Measurements from ENCODE around the gene RCE1.
A peak's percentile ranks its signal among the peaks of the same experiment; 100 is the strongest.
"Not testable (repeated sequence)": the region's sequence is repeated elsewhere in the genome, so short reads cannot be mapped to it uniquely, and the experiment has no call there.

RCE1 gene

DNA sequence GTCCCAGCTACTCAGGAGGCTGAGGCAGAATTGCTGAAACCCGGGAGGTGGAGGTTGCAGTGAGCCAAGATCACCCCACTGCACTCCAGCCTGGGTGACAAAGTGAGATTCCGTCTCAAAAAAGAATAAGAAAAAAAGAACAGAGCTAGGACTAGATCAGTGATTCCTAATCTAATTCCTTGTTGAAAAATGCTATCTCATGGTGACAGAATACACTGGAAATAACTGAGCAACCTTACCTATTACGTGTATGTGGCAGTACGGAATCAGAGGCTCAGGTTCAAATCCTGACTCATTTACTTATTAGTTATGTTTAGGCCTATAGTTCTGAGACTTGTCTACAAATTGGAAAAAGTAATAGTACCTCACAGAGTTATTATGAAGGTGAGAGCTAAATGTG, 19.5 kb upstream of the RCE1 start:
- H3K36me3 ChIP-seq (ENCODE audit: control insufficient read depth, low read depth, low read length) = peaks cover 5% of the 10 kb centered on the region
- H3K4me3 ChIP-seq (ENCODE audit: low read length) = no peak overlapping the region
- H3K27ac ChIP-seq (ENCODE audit: low read length) = no peak overlapping the region
- no peaks in the 10 kb centered on the region for H3K27me3 ChIP-seq (ENCODE audit: control insufficient read depth, insufficient read depth, low read length)
- no peaks in the 10 kb centered on the region for H3K9me3 ChIP-seq (ENCODE audit: control insufficient read depth, low read depth, low read length)
- H3K9ac ChIP-seq (ENCODE audit: low read length) = no peak overlapping the region
- H3K4me1 ChIP-seq (ENCODE audit: control insufficient read depth, low read depth, low read length) = peaks cover 4% of the 10 kb centered on the region

- H3K27ac ChIP-seq (ENCODE audit: low read length); H3K36me3 ChIP-seq (ENCODE audit: control insufficient read depth, low read depth, low read length); H3K4me3 ChIP-seq (ENCODE audit: low read length); H3K4me1 ChIP-seq (ENCODE audit: control insufficient read depth, low read depth, low read length); H3K9me3 ChIP-seq (ENCODE audit: control insufficient read depth, low read depth, low read length); H3K27me3 ChIP-seq (ENCODE audit: control insufficient read depth, insufficient read depth, low read length); H3K9ac ChIP-seq (ENCODE audit: low read length): not testable (repeated sequence)
These were observed 18.7 kb upstream of the RCE1 start for GRCh38 chr11:66824573-66824972.

DNA sequence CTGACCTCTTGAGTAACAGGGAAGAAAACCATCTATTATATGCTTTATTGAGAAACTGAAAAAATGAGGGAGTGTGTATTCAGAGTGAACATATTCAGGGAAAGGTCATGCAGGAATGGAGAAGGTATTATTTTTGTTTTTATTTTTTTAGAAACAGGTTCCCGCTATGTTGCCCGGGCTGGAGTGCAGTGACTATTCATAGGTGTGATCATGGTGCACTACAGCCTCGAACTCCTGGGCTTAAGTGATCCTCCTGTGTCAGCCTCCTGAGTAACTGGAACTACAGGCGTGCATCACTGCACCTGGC, 8.7 kb upstream of the RCE1 start:
- Histone ChIP-seq H3K9me3 (ENCODE audit: control insufficient read depth, low read depth, low read length) (no peaks in the 10 kb centered on the region), H3K27ac (ENCODE audit: low read length) (no peak overlapping the region), H3K4me3 (ENCODE audit: low read length) (no peak overlapping the region), H3K4me1 (ENCODE audit: control insufficient read depth, low read depth, low read length) (no peaks in the 10 kb centered on the region), H3K36me3 (ENCODE audit: control insufficient read depth, low read depth, low read length) (peaks cover 8% of the 10 kb centered on the region), H3K27me3 (ENCODE audit: control insufficient read depth, insufficient read depth, low read length) (no peaks in the 10 kb centered on the region), H3K9ac (ENCODE audit: low read length) (no peak overlapping the region)

DNA sequence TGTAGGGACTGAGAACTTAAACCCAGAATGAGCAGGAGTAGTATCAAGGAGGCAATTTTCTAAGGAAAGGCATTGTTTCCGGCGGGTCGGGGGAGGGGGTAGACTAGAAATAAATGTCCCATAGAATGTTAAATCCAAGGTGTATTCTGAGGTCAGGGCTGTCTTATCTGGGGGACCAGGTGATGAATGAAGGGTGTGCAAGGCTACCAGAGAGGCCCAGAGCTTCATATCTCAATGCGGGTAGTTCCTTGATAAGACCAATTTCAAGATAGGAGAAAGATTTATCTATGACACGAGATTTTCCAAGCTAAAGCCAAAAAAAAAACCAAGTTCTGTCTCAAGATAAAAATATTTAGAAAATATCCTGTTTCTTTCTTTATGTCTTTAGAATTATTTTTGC, 8.3 kb upstream of the RCE1 start:
- Histone ChIP-seq H3K4me1 (ENCODE audit: control insufficient read depth, low read depth, low read length) (no peaks in the 10 kb centered on the region), H3K9ac (ENCODE audit: low read length) (no peak overlapping the region), H3K4me3 (ENCODE audit: low read length) (no peak overlapping the region), H3K27ac (ENCODE audit: low read length) (no peak overlapping the region), H3K27me3 (ENCODE audit: control insufficient read depth, insufficient read depth, low read length) (no peaks in the 10 kb centered on the region), H3K9me3 (ENCODE audit: control insufficient read depth, low read depth, low read length) (no peaks in the 10 kb centered on the region), H3K36me3 (ENCODE audit: control insufficient read depth, low read depth, low read length) (peaks cover 8% of the 10 kb centered on the region)

DNA sequence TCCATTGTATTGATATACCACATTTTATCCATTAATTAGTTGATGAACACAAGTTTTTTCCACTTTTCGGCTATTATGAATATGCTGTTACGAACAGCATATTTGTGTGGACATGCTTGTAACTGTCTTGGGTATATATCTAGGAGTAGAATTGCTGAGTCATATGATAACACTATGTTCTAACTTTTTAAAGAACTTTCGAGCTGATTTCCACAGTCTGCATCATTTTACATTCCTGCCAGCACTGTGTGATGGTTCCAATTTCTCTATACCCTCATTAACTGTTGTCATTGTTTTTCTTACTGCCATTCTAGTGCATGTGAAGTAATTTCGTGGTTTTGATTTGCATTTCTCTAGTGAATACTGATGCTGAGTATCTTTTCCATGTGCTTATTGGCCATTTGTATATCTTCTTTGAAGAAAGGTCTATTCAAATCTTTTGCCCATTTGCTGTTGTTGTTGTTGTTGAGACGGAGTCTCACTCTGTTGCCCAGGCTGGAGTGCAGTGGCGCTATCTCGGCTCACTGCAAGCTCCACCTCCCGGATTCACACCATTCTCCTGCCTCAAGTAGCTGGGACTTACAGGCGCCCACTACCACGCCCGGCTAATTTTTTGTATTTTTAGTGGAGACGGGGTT, 7.4 kb upstream of the RCE1 start:
- no peaks in the 10 kb centered on the region for H3K4me1 ChIP-seq (ENCODE audit: control insufficient read depth, low read depth, low read length)
- H3K4me3 ChIP-seq (ENCODE audit: low read length) = no peak overlapping the region
- no peaks in the 10 kb centered on the region for H3K9me3 ChIP-seq (ENCODE audit: control insufficient read depth, low read depth, low read length)
- no peak overlapping the region for H3K27ac ChIP-seq (ENCODE audit: low read length)
- H3K27me3 ChIP-seq (ENCODE audit: control insufficient read depth, insufficient read depth, low read length) = no peaks in the 10 kb centered on the region
- H3K36me3 ChIP-seq (ENCODE audit: control insufficient read depth, low read depth, low read length) = peaks cover 4% of the 10 kb centered on the region
- no peak overlapping the region for H3K9ac ChIP-seq (ENCODE audit: low read length)

- peaks cover 8% of the 10 kb centered on the region for H3K4me1 ChIP-seq (ENCODE audit: control insufficient read depth, low read depth, low read length)
- H3K27ac ChIP-seq (ENCODE audit: low read length) = no peak overlapping the region
- H3K9ac ChIP-seq (ENCODE audit: low read length) = no peak overlapping the region
- H3K4me3 ChIP-seq (ENCODE audit: low read length) = no peak overlapping the region
- H3K27me3 ChIP-seq (ENCODE audit: control insufficient read depth, insufficient read depth, low read length) = no peaks in the 10 kb centered on the region
- no peaks in the 10 kb centered on the region for H3K9me3 ChIP-seq (ENCODE audit: control insufficient read depth, low read depth, low read length)
- H3K36me3 ChIP-seq (ENCODE audit: control insufficient read depth, low read depth, low read length) = peaks cover 10% of the 10 kb centered on the region
These were observed 2.7 kb upstream of the RCE1 start for GRCh38 chr11:66840317-66841091.

- Histone ChIP-seq H3K27ac (ENCODE audit: low read length) (no peak overlapping the region), H3K9ac (ENCODE audit: low read length) (peak overlapping the region; percentile 83), H3K4me1 (ENCODE audit: control insufficient read depth, low read depth, low read length) (peaks cover 8% of the 10 kb centered on the region), H3K27me3 (ENCODE audit: control insufficient read depth, insufficient read depth, low read length) (no peaks in the 10 kb centered on the region), H3K4me3 (ENCODE audit: low read length) (peak overlapping the region; percentile 88), H3K36me3 (ENCODE audit: control insufficient read depth, low read depth, low read length) (peaks cover 23% of the 10 kb centered on the region), H3K9me3 (ENCODE audit: control insufficient read depth, low read depth, low read length) (no peaks in the 10 kb centered on the region)
These were observed 1.4 kb upstream of the RCE1 start for GRCh38 chr11:66841861-66842260.

GRCh38 chr11:66842501-66842895, 743 bp upstream of the RCE1 start:
- Histone ChIP-seq H3K4me3 (ENCODE audit: low read length) (peak overlapping the region; percentile 88), H3K9ac (ENCODE audit: low read length) (peak overlapping the region; percentile 83), H3K9me3 (ENCODE audit: control insufficient read depth, low read depth, low read length) (no peaks in the 10 kb centered on the region), H3K36me3 (ENCODE audit: control insufficient read depth, low read depth, low read length) (peaks cover 28% of the 10 kb centered on the region), H3K27me3 (ENCODE audit: control insufficient read depth, insufficient read depth, low read length) (no peaks in the 10 kb centered on the region), H3K27ac (ENCODE audit: low read length) (no peak overlapping the region), H3K4me1 (ENCODE audit: control insufficient read depth, low read depth, low read length) (peaks cover 8% of the 10 kb centered on the region)

DNA sequence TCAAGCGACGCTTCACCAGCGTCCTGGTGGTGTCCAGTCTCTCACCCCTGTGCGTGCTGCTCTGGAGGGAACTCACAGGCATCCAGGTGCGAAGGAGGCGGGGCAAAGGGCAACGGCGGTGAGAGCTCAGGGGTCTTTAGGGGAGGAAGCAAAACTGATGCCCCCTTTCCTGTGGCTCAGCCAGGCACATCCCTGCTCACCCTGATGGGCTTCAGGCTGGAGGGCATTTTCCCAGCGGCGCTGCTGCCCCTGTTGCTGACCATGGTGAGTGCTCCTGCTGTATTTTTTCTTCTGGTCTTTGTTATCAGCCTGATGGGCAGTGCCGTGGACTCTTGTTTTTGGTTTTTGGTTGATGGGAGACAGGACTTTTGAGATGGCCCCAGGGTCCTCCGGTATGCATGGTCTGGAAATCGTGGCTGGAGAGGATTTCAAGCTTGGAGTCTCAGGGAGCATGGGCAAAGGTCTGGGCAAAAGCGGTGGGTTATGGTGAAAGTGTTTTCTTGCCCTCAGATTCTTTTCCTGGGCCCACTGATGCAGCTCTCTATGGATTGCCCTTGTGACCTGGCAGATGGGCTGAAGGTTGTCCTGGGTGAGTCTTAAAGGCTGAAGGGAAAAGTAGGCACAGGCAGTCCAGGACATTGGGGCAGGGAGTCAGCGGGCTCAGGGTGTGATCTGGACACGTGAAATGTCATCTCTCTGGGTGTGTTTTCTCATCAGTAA, 695 bp downstream of the RCE1 start:
- H3K4me3 ChIP-seq (ENCODE audit: low read length) = peak overlapping the region; percentile 88
- H3K27ac ChIP-seq (ENCODE audit: low read length) = no peak overlapping the region
- peaks cover 35% of the 10 kb centered on the region for H3K36me3 ChIP-seq (ENCODE audit: control insufficient read depth, low read depth, low read length)

GRCh38 chr11:66844496-66845142, 1.4 kb downstream of the RCE1 start:
- no peak overlapping the region for H3K9ac ChIP-seq (ENCODE audit: low read length)
- peaks cover 8% of the 10 kb centered on the region for H3K4me1 ChIP-seq (ENCODE audit: control insufficient read depth, low read depth, low read length)
- peak overlapping the region; percentile 88 for H3K4me3 ChIP-seq (ENCODE audit: low read length)
- H3K27ac ChIP-seq (ENCODE audit: low read length) = no peak overlapping the region
- H3K36me3 ChIP-seq (ENCODE audit: control insufficient read depth, low read depth, low read length) = peaks cover 31% of the 10 kb centered on the region
- H3K9me3 ChIP-seq (ENCODE audit: control insufficient read depth, low read depth, low read length) = no peaks in the 10 kb centered on the region
- H3K27me3 ChIP-seq (ENCODE audit: control insufficient read depth, insufficient read depth, low read length) = no peaks in the 10 kb centered on the region

More for the DNA sequence above, 695 bp downstream of the RCE1 start:
- Histone ChIP-seq H3K27me3 (ENCODE audit: control insufficient read depth, insufficient read depth, low read length) (no peaks in the 10 kb centered on the region), H3K9ac (ENCODE audit: low read length) (peak overlapping the region; percentile 83), H3K9me3 (ENCODE audit: control insufficient read depth, low read depth, low read length) (no peaks in the 10 kb centered on the region), H3K4me1 (ENCODE audit: control insufficient read depth, low read depth, low read length) (peaks cover 8% of the 10 kb centered on the region)

- peaks cover 8% of the 10 kb centered on the region for H3K4me1 ChIP-seq (ENCODE audit: control insufficient read depth, low read depth, low read length)
- peaks cover 31% of the 10 kb centered on the region for H3K36me3 ChIP-seq (ENCODE audit: control insufficient read depth, low read depth, low read length)
- H3K4me3 ChIP-seq (ENCODE audit: low read length) = no peak overlapping the region
- H3K27me3 ChIP-seq (ENCODE audit: control insufficient read depth, insufficient read depth, low read length) = no peaks in the 10 kb centered on the region
- no peaks in the 10 kb centered on the region for H3K9me3 ChIP-seq (ENCODE audit: control insufficient read depth, low read depth, low read length)
- no peak overlapping the region for H3K9ac ChIP-seq (ENCODE audit: low read length)
- H3K27ac ChIP-seq (ENCODE audit: low read length) = no peak overlapping the region
These were observed 2.1 kb downstream of the RCE1 start for GRCh38 chr11:66845143-66845875.

All from iPS-18a (cell line).